HUES6 (cell line): ENCODE measurements around the gene IMPG2.
"Not testable (repeated sequence)": the region's sequence is repeated elsewhere in the genome, so short reads cannot be mapped to it uniquely, and the experiment has no call there.

Experiments
- H3K27ac ChIP-seq: 2 replicates; pipeline ENCODE4 v1.7.0; 2013; ENCODE audit warnings: low read depth, mild to moderate bottlenecking, low read length, inconsistent platforms
- H3K27me3 ChIP-seq: 2 replicates; pipeline ENCODE4 v1.6.1; 2013; ENCODE audit warnings: low read length; ENCODE audit not compliant: control insufficient read depth, insufficient read depth
- H3K36me3 ChIP-seq: 2 replicates; pipeline ENCODE4 v1.6.1; 2013; ENCODE audit warnings: low read length; ENCODE audit not compliant: control insufficient read depth, insufficient read depth
- H3K4me1 ChIP-seq: 2 replicates; pipeline ENCODE4 v1.6.1; 2013; ENCODE audit warnings: low read length; ENCODE audit not compliant: control insufficient read depth, insufficient read depth
- H3K4me3 ChIP-seq: 2 replicates; pipeline ENCODE4 v1.5.1; 2013; ENCODE audit warnings: low read depth, low read length
- H3K9ac ChIP-seq: one replicate; pipeline ENCODE4 v1.6.1; 2013; ENCODE audit warnings: mild to moderate bottlenecking, low read length
- H3K9me3 ChIP-seq: 2 replicates; pipeline ENCODE4 v1.6.1; 2013; ENCODE audit warnings: low read depth, low read length; ENCODE audit not compliant: control insufficient read depth, insufficient read depth

IMPG2 gene

DNA sequence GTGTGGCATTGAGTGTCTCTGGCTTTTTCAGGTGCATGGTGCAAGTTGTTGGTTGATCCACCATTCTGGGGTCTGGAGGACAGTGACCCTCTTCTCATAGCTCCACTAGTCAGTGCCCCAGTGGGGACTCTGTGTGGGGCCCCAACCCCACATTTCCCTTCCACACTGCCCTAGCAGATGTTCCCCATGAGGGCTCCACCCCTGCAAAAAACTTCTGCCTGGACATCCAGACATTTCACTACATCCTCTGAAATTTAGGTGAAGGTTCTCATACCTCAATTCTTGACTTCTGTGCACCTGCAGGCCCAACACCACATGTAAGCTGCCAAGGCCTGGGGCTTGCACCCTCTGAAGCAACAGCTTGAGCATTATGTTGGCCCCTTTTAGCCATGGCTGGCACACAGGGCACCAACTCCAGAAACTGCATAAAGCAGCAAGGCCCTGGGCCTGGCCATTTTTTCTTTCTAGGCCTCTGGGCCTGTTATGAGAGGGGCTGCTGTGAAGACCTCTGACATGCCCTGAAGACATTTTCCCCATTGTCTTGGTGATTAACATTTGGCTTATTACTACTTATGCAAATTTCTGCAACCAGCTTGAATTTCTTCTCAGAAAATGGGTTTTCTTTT lies 12.1 kb downstream of the IMPG2 start:
- H3K27ac ChIP-seq, H3K4me1 ChIP-seq, H3K4me3 ChIP-seq, H3K9ac ChIP-seq, H3K36me3 ChIP-seq, H3K27me3 ChIP-seq: not testable (repeated sequence)
- H3K9me3 ChIP-seq, result peaks cover 29% of the 10 kb centered on the region

DNA sequence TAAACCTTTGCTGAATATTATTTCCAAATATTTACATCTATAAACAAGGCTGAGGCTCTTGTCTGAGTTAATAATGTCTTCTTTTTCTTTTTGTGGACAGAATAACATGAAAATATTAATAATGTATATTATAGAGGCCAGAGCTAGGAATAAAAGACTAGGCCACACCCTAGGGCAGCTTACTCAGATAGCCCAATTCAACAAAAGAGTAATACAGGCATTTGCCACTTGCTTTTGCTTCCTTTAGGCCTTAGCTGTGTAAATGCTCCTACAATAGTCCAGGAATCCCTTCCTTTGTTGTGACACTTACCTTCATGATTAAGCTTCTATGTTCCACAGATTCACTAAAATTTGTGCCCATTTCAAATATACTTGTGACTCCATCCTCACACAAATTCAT lies 16.5 kb downstream of the IMPG2 start:
- H3K4me3 ChIP-seq, result no peak overlapping the region
- H3K4me1 ChIP-seq, result peaks cover 12% of the 10 kb centered on the region; the same call in 1 of the 2 replicates
- H3K36me3 ChIP-seq, result no peaks in the 10 kb centered on the region
- H3K9ac ChIP-seq, result no peak overlapping the region
- no peaks in the 10 kb centered on the region for H3K27me3 ChIP-seq
- no peak overlapping the region for H3K27ac ChIP-seq
- peaks cover 16% of the 10 kb centered on the region for H3K9me3 ChIP-seq

DNA sequence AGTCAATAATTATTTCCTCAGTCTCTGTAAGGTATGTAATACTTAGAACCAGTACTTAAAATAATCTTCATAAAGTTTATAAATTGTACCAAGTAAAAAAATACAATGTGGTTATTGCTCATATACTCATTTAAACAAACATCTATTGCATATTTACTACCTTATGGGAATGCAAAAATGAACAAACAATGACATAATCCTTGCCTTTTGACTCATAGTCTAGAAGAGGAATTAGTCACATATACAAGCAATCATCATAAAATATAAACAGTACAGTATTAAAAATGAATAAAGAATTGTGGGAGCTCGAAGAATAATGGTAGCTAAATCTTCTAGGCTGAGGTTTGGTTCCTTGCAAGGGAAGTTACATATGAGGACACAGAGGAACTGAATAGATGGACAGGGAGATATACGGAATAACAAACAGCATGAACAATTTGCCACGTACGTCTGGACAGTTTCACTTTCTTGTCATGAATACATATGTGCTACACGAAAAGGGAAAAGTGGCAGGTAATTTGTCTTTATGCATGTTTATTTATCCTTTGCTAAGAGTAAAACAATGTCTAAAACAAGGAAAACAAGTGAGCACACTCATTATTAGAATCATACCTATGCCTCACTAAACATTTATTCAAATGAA lies 17.2 kb downstream of the IMPG2 start:
- Histone ChIP-seq H3K36me3 (no peaks in the 10 kb centered on the region), H3K27me3 (no peaks in the 10 kb centered on the region), H3K4me3 (no peak overlapping the region), H3K9me3 (peaks cover 11% of the 10 kb centered on the region), H3K9ac (no peak overlapping the region), H3K4me1 (peaks cover 12% of the 10 kb centered on the region; the same call in 1 of the 2 replicates), H3K27ac (no peak overlapping the region)

DNA sequence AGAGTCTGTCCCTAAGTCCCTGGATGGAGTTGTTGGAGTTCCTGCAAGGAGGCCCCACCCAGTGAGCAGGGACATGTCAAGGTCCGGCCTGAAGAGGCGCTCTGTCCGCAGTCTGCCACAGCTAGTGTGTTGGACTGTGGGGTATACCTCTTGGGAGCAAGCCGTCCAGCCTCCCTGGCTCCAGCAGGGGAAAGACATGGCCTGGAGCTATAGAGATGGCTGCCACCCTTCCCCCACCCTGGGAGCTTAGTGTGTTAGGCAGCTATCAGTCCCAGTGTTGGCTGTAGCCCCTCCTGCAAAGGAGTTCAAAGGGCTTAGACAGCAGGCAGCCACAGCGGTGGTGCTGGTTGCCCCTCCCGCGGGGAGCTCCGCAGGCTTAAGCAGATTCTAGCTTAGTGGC lies 20.3 kb downstream of the IMPG2 start:
- no peaks in the 10 kb centered on the region for H3K36me3 ChIP-seq
- H3K9me3 ChIP-seq, result no peaks in the 10 kb centered on the region
- H3K4me1 ChIP-seq, result peaks cover 12% of the 10 kb centered on the region; the same call in 1 of the 2 replicates
- no peak overlapping the region for H3K9ac ChIP-seq
- no peaks in the 10 kb centered on the region for H3K27me3 ChIP-seq
- H3K27ac ChIP-seq, result no peak overlapping the region
- peak overlapping the region; percentile 21; the same call in 1 of the 2 replicates for H3K4me3 ChIP-seq

DNA sequence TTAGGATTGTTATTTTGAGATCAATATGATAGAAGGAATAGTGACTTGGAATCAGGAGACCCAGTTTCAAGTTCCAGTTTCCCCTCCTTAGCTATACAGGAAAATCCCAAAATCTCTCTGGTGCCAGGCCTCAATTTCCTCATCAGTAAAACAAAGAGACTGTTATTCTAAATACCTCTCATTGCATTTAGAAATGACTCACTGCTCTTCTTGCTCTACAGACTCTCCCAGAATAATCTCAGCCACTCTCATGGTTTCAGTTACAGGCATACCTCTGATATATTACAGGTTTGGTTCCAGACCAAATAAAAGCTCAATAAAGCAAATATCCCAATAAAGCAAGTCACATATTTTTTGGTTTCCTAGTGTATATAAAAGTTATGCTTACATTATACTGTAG lies 28.3 kb downstream of the IMPG2 start:
- Histone ChIP-seq H3K36me3 (no peaks in the 10 kb centered on the region), H3K9ac (no peak overlapping the region), H3K27me3 (no peaks in the 10 kb centered on the region), H3K4me1 (no peaks in the 10 kb centered on the region), H3K9me3 (peaks cover 4% of the 10 kb centered on the region; the same call in 1 of the 2 replicates), H3K4me3 (no peak overlapping the region), H3K27ac (no peak overlapping the region)

DNA sequence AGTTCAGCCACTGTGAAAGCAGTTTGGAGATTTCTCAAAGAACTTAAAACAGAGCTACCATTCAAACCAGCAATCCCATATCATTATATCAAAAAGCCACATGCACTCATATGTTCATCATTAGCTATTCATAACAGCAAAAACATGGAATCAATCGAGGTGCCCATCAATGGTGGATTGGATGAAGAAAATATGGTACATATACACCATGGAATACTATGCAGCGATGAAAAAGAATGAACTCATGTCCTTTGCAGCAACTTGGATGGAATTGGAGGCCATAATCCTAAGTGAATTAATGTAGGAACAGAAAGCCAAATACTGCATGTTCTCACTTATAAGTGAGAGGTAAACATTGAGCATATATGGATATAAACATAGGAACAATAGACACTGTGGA lies 32.1 kb downstream of the IMPG2 start:
- Histone ChIP-seq H3K9me3 (peaks cover 4% of the 10 kb centered on the region; the same call in 1 of the 2 replicates), H3K27ac (no peak overlapping the region), H3K4me3 (no peak overlapping the region), H3K36me3 (no peaks in the 10 kb centered on the region), H3K4me1 (no peaks in the 10 kb centered on the region), H3K9ac (no peak overlapping the region), H3K27me3 (no peaks in the 10 kb centered on the region)

DNA sequence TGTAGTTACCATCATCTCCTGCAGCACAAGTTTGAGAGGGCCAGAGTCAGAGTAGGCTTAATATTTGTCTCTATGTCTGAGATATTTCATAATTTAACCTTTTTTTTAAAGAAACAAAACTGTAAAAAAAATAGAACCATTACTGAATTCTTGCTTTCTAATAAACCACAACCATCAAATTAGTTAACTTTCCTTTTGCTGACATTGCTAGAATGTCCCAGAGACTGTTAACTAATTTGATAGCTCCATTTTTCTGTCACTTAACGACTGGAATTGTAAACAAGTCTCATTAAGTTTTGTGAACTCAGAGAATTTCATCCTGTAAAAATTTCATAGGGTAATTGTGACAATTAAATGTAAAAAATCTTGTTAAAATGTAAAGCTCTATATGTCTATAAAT lies 35.6 kb downstream of the IMPG2 start:
- H3K27me3 ChIP-seq, result no peaks in the 10 kb centered on the region
- H3K4me3 ChIP-seq, result no peak overlapping the region
- H3K36me3 ChIP-seq, result no peaks in the 10 kb centered on the region
- H3K9me3 ChIP-seq, result peaks cover 4% of the 10 kb centered on the region; the same call in 1 of the 2 replicates
- H3K4me1 ChIP-seq, result no peaks in the 10 kb centered on the region
- H3K27ac ChIP-seq, result no peak overlapping the region
- H3K9ac ChIP-seq, result no peak overlapping the region

DNA sequence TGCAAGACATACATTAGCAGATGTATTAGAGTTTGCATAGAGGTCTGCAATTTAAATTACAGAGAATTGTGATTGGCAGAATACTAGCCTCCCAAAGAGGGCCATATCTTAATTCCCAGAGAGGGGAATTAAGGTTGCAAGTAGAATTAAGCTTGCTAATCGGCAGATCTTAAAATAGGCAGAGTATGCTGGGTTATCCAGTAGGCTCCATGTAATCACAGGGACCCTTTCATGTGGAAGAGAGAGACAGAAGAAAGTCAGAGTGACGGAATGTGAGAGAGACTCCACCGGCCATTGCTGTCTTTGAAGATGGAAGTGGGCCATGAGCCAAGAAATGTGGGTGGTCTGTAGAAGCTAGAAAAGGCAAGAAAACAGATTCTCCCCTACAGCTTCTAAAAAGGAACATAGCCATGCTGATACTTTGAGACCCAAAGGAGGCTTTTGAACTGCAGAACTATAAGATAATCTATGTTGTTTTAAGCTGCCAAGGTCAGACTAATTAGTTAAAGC lies 38.8 kb downstream of the IMPG2 start:
- Histone ChIP-seq H3K4me3 (no peak overlapping the region), H3K9ac (no peak overlapping the region), H3K27ac (no peak overlapping the region), H3K4me1 (no peaks in the 10 kb centered on the region), H3K27me3 (no peaks in the 10 kb centered on the region; the same call in 1 of the 2 replicates), H3K36me3 (no peaks in the 10 kb centered on the region), H3K9me3 (no peaks in the 10 kb centered on the region)

DNA sequence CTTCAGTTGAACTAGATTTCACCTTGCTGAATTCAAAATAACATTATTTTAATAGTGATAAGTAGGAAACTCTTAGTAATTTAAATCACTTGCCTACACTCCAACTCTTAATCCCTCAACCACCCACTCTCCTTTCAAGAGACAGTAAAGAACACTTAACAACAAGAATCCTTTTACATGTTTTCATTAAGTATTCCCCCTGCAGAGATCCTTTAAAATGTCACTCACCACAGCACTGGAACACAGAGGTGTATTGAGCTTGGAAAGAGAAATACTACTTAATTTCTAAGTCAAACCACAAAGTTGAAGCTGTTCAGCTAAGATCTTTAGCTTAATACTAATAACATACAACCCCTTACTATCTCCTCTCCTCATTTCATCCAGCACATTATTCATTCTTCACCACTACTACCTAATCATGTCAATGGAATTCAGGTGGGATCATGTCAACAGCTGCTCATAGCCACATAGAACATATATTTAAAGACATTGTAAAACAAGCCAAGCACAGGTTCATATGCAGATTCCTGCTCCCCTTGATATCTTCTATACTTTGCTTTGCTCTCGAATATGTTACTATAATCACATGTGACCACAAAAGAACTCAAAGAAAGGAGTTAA lies 40.5 kb downstream of the IMPG2 start:
- H3K36me3 ChIP-seq, result no peaks in the 10 kb centered on the region
- no peaks in the 10 kb centered on the region for H3K9me3 ChIP-seq
- no peak overlapping the region for H3K4me3 ChIP-seq
- H3K27ac ChIP-seq, result no peak overlapping the region
- no peak overlapping the region for H3K9ac ChIP-seq
- no peaks in the 10 kb centered on the region for H3K4me1 ChIP-seq
- H3K27me3 ChIP-seq, result peaks cover 13% of the 10 kb centered on the region

DNA sequence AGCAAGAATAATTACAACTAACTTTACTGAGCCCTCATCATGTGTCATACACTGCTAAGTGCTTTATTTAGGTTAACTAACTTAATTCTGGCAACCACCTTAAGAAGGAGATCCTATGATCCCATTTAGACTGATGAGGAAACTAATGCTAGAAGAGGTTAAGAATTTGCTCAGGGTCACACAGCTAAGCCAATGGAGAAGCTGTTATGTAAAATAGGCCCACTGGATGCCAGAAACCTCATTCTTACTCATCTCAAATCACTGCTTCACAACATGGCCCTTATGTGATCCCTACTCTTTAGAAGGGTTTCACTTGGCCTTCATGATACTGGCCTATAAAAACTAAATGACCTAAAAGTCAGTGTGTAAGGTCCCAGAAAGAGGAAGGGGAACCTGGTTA lies 41.2 kb downstream of the IMPG2 start:
- Histone ChIP-seq H3K4me3 (no peak overlapping the region), H3K27ac (no peak overlapping the region), H3K9me3 (no peaks in the 10 kb centered on the region), H3K4me1 (no peaks in the 10 kb centered on the region), H3K9ac (no peak overlapping the region), H3K36me3 (no peaks in the 10 kb centered on the region), H3K27me3 (peaks cover 21% of the 10 kb centered on the region)

DNA sequence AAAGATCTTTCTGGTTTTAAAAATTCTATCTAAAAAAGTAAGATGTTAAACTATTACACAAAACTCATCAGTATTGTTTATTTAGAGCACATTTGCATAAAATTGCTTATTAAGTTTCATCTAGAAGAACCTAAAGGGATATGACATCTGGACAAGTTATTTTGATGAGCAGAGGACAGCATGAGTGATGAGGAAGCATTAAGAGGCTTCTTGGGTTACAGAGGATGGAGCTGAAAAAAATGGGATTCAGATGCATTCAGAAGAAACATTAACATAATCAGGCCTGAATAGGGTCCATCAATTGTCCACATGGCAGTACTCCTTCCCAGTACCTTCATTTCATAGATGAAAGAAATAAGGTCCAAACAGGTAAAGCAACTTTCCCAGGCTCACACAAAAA lies 41.6 kb downstream of the IMPG2 start:
- Histone ChIP-seq H3K4me3 (no peak overlapping the region), H3K9me3 (no peaks in the 10 kb centered on the region), H3K36me3 (no peaks in the 10 kb centered on the region), H3K9ac (no peak overlapping the region), H3K4me1 (no peaks in the 10 kb centered on the region), H3K27ac (no peak overlapping the region), H3K27me3 (peaks cover 24% of the 10 kb centered on the region)
